Measurements from ENCODE around the gene SERF2. TPM values are rescaled to one million over a fixed set of nuclear protein-coding genes. Genes with fewer than 3 reads are reported as not detected.
"Not testable (repeated sequence)": the region's sequence is repeated elsewhere in the genome, so short reads cannot be mapped to it uniquely, and the experiment has no call there.

Gene SERF2
- 621 and 1,163 TPM in 2 replicates for total RNA-seq

GRCh38 chr15:43791993-43792760 lies at the start of gene SERF2:
Gene SERF2 (plus strand): TSS chr15:43792320. CDS start chr15:43792377, 57 bp downstream.
- peak; percentile 72 for DNase-seq (ENCODE audit: low read depth)
- H3K4me3 ChIP-seq (ENCODE audit: low read depth, low read length): peak within 1 kb of the TSS; percentile 100
- no peak for TF ChIP-seq CTCF (conservative IDR thresholded peaks at IDR 0.05; ENCODE audit: low read depth, low read length)

GRCh38 chr15:43746245-43746902 lies 45.7 kb upstream of the SERF2 start, which contains the start of gene PDIA3:
Gene PDIA3 (plus strand): TSS chr15:43746438. CDS start chr15:43746540, 102 bp downstream.
- H3K4me3 ChIP-seq (ENCODE audit: low read depth, low read length): peak within 1 kb of the TSS; percentile 81
- not testable (repeated sequence) for DNase-seq (ENCODE audit: low read depth)

DNA sequence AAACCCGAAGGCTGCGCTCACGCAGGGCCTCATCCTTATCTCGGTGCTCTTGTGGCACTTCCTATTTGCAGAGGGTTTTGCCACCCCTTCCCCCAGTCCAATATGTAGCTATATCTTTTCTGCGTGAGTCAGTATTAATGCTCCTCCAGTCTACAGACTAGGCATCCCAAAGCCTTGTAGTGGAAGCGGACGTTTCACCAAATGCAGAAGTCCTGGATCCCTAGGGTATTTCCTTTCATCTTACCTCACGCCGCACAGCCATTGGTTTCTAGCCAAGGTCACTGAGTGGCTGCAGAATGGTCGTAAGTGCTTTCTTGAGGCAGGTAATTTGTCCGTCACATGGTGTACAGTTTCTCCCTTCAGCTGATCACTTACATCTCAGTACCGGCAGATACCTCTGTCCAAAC lies 45.2 kb upstream of the SERF2 start:
- DNase-seq (ENCODE audit: low read depth): not testable (repeated sequence)

GRCh38 chr15:43748376-43748775 lies 43.7 kb upstream of the SERF2 start:
- DNase-seq (ENCODE audit: low read depth): no peak
- no peak for TF ChIP-seq CTCF (conservative IDR thresholded peaks at IDR 0.05; ENCODE audit: low read depth, low read length)
- H3K4me3 ChIP-seq (ENCODE audit: low read depth, low read length): no peak overlapping the region

More for the DNA sequence above, 45.2 kb upstream of the SERF2 start:
- peak overlapping the region; percentile 81 for H3K4me3 ChIP-seq (ENCODE audit: low read depth, low read length)

DNA sequence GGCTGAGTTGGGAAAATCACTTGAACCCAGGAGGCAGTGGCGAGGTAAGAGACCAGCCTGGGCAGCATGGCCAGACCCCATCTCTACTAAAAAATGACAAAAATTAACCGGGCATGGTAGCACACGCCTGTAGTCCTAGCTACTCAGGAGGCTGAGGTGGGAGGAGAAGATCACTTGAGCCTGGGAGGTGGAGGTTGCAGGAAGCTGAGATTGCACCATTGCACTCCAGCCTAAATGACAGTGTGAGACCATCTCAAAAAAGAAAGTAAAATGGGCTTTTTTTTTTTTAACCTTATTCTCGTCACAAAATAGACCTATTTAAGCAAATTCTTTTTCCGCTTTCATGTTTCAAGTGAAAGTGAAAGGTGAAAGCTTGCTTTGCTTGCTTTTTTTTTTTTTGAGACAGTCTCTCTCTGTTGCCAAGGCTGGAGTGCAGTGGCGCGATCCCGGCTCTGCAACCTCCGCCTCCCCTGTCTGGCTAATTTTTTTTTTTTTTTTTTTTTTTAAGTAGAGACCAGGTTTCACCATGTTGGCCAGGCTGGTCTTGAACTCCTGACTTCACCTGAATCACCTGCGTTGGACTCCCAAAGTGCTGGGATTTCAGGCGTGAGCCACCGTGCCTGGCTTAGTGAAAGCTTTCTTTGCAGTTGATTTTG lies 42.3 kb upstream of the SERF2 start:
- H3K4me3 ChIP-seq (ENCODE audit: low read depth, low read length): no peak overlapping the region
- DNase-seq (ENCODE audit: low read depth): no peak
- no peak for TF ChIP-seq CTCF (conservative IDR thresholded peaks at IDR 0.05; ENCODE audit: low read depth, low read length)

GRCh38 chr15:43751885-43752284 lies 40.2 kb upstream of the SERF2 start:
- TF ChIP-seq CTCF (conservative IDR thresholded peaks at IDR 0.05; ENCODE audit: low read depth, low read length): no peak
- H3K4me3 ChIP-seq (ENCODE audit: low read depth, low read length): no peak overlapping the region
- DNase-seq (ENCODE audit: low read depth): no peak

DNA sequence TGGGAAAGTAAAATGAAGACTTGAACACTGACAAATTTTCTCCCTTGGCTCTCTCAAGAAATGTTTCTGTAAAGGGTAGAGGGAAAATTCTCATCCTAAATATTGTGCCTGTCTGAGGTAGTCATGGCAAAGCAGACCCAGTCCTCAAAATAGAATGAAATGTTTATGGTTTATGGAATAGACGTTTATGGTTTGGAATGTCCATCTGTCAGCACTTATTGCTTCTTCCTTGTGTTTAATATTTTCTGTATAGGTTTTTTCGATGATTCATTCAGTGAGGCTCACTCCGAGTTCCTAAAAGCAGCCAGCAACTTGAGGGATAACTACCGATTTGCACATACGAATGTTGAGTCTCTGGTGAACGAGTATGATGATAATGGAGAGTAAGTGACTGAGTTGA lies 29.3 kb upstream of the SERF2 start:
- H3K4me3 ChIP-seq (ENCODE audit: low read depth, low read length): no peak overlapping the region
- TF ChIP-seq CTCF (conservative IDR thresholded peaks at IDR 0.05; ENCODE audit: low read depth, low read length): no peak
- no peak for DNase-seq (ENCODE audit: low read depth)
